ENCODE data around the gene LYZL1.

- no peak for TF ChIP-seq CTCF (IDR thresholded peaks at IDR 0.05)
- no peak for TF ChIP-seq POLR2A (IDR thresholded peaks at IDR 0.05)
Observed at GRCh38 chr10:29323367-29323766, 34.5 kb downstream of the LYZL1 start.

All from right lobe of liver (tissue), 4 donors.